Left lung (tissue), 10 donors: ENCODE results near the gene WWOX. TPM values are rescaled to one million over a fixed set of nuclear protein-coding genes. Genes with fewer than 3 reads are reported as not detected.

Experiments used
- ATAC-seq: fragments of 200-7000 bp; cut with Tn5 transposase; one replicate; pipeline ENCODE4 v1.9.1; 2020; ENCODE audit warnings: moderate library complexity
- DNase-seq, 4 donors: peaks; one replicate each; pipeline ENCODE4 v3.0.0-alpha.2; 2013 to 2020
- H3K27ac ChIP-seq, 2 donors: fragments of 200-600 bp; sonication (generic) in 1 of 2; one replicate each; pipeline versions ENCODE4 v1.5.0 to v1.8.0; 2020 to 2021
- H3K27me3 ChIP-seq, 2 donors: fragments of 200-600 bp; sonication (generic) in 1 of 2; one replicate each; pipeline versions ENCODE4 v1.5.0 to v1.8.0; 2020 to 2021
- H3K36me3 ChIP-seq, 2 donors: fragments of 200-600 bp; sonication (generic) in 1 of 2; one replicate each; pipeline versions ENCODE4 v1.5.0 to v1.8.0; 2020 to 2021
- H3K4me1 ChIP-seq, 2 donors: fragments of 200-600 bp; one replicate each; pipeline ENCODE4 v1.8.0; 2021
- H3K4me3 ChIP-seq, 2 donors: fragments of 200-600 bp; sonication (generic) in 1 of 2; one replicate each; pipeline versions ENCODE4 v1.5.0 to v1.8.0; 2020 to 2021; ENCODE audit warnings: mild to moderate bottlenecking in 1 of 2
- H3K9me3 ChIP-seq, 2 donors: fragments of 200-600 bp; sonication (generic) in 1 of 2; one replicate each; pipeline versions ENCODE4 v1.5.0 to v1.8.0; 2020 to 2021
- CTCF ChIP-seq, 2 donors: fragments of 200-600 bp; sonication (generic) in 1 of 2; IDR thresholded peaks; one replicate each; pipeline versions ENCODE4 v1.5.0 to v1.8.0; 2021; ENCODE audit warnings: antibody characterized with exemption in 2 of 2
- intact Hi-C, 2 donors: fragments of 100-400 bp; cut with DNase I; formaldehyde crosslinking; loops; one replicate each; pipeline versions ENCODE4 v1.11.2 to v1.14.2; 2022
- polyA plus RNA-seq, 6 donors: library from polyadenylated mRNA; unstranded; fragments of 120-200 nt; gene quantifications; one replicate each; pipeline ENCODE4 v1.2.1, GENCODE V29; 2013; ENCODE audit not compliant: insufficient read length in 6 of 6
- total RNA-seq, 2 donors: library from RNA; stranded (reverse); fragmentation: NEBNext Ultra II Directional; extraction: Animal tissue kit (Norgen Biotek cat#: 25700); gene quantifications; one replicate each; pipeline ENCODE4 v1.2.1, GENCODE V29; 2021
- donor health status: DM: no; HTN: yes; CAD: no.
- donor health status: DM: no; HTN: no; CAD: no.

WWOX gene
- total and polyA plus RNA-seq, 8 donors = 17.2 to 40.3 (median 30.8) TPM

GRCh38 chr16:79003026-79003609, 903.7 kb downstream of the WWOX start:
- Histone ChIP-seq H3K4me1 (no peaks in the 10 kb centered on the region), H3K27ac (no peak overlapping the region), H3K27me3 (no peaks in the 10 kb centered on the region), H3K36me3 (no peaks in the 10 kb centered on the region), H3K4me3 (no peak overlapping the region), H3K9me3 (peaks cover 0 to 2% of the 10 kb centered on the region in 2 donors)
- TF ChIP-seq CTCF (IDR thresholded peaks at IDR 0.05) = no peak
- DNase-seq (no peak), ATAC-seq (no peak)
- intact Hi-C loops = no loop called here

- intact Hi-C loops = no loop called here
- peaks cover 0 to 2% of the 10 kb centered on the region in 2 donors for H3K9me3 ChIP-seq
Observed at GRCh38 chr16:79004309-79004708, 904.9 kb downstream of the WWOX start.

GRCh38 chr16:79005096-79005495, 905.6 kb downstream of the WWOX start:
- no peaks in the 10 kb centered on the region for H3K27me3 ChIP-seq
- no peak for TF ChIP-seq CTCF (IDR thresholded peaks at IDR 0.05)
- intact Hi-C loops = no loop called here
- ATAC-seq = no peak
- H3K27ac ChIP-seq = no peak overlapping the region
- no peak overlapping the region for H3K4me3 ChIP-seq
- peaks cover 0 to 2% of the 10 kb centered on the region in 2 donors for H3K9me3 ChIP-seq
- no peak for DNase-seq
- H3K4me1 ChIP-seq = no peaks in the 10 kb centered on the region
- no peaks in the 10 kb centered on the region for H3K36me3 ChIP-seq

More at GRCh38 chr16:79004309-79004708, 904.9 kb downstream of the WWOX start:
- no peaks in the 10 kb centered on the region for H3K27me3 ChIP-seq
- no peak overlapping the region for H3K4me3 ChIP-seq
- no peak for ATAC-seq
- no peaks in the 10 kb centered on the region for H3K36me3 ChIP-seq
- DNase-seq = no peak
- no peak overlapping the region for H3K27ac ChIP-seq
- no peak for TF ChIP-seq CTCF (IDR thresholded peaks at IDR 0.05)
- no peaks in the 10 kb centered on the region for H3K4me1 ChIP-seq

- intact Hi-C loops = no loop called here
- H3K9me3 ChIP-seq = peaks cover 0 to 2% of the 10 kb centered on the region in 2 donors
- DNase-seq = no peak
- H3K27ac ChIP-seq = no peak overlapping the region
- no peak for ATAC-seq
- H3K27me3 ChIP-seq = no peaks in the 10 kb centered on the region
- no peaks in the 10 kb centered on the region for H3K36me3 ChIP-seq
- no peaks in the 10 kb centered on the region for H3K4me1 ChIP-seq
- H3K4me3 ChIP-seq = no peak overlapping the region
- TF ChIP-seq CTCF (IDR thresholded peaks at IDR 0.05) = no peak
Observed at GRCh38 chr16:79006206-79006605, 906.8 kb downstream of the WWOX start.

GRCh38 chr16:79006765-79007164, 907.3 kb downstream of the WWOX start:
- ATAC-seq (no peak), DNase-seq (no peak)
- no peaks in the 10 kb centered on the region for H3K36me3 ChIP-seq
- no peak overlapping the region for H3K27ac ChIP-seq
- H3K4me1 ChIP-seq = no peaks in the 10 kb centered on the region
- H3K27me3 ChIP-seq = no peaks in the 10 kb centered on the region
- no peak overlapping the region for H3K4me3 ChIP-seq
- TF ChIP-seq CTCF (IDR thresholded peaks at IDR 0.05) = no peak
- intact Hi-C loops = no loop called here
- H3K9me3 ChIP-seq = peaks cover 0 to 2% of the 10 kb centered on the region in 2 donors
